ENCODE results near the gene TMEM182. TPM values are rescaled to one million over a fixed set of nuclear protein-coding genes. Genes with fewer than 3 reads are reported as not detected.

Gene TMEM182
- total RNA-seq, 1 experiment from 2014 or later, result 6.5 TPM

DNA sequence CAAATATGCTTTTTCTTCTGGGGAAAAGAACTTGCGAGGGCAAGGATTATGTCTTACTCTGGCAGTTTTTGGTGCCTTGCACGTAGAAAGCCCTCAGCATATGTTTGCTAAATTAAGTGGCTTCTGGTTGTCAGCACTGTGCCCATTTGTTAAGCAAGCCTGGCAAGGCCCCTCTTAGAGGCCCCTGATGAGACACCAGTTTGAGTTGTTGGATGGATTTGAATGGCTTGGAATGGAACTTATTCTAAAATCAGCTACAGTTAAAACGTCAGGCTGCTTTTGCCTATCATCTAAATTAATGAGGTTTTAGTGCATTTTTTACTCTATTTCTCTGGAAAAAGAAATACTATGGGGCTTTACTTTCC lies 28.2 kb downstream of the TMEM182 start:
- DNase-seq (no peak), ATAC-seq (no peak)
- no peaks in the 10 kb centered on the region for H3K9me2 ChIP-seq (replicated peaks; ENCODE audit: low read length)
- H3K36me3 ChIP-seq (ENCODE audit: low read depth, low read length), result no peaks in the 10 kb centered on the region
- no peaks in the 10 kb centered on the region for H3K79me2 ChIP-seq (ENCODE audit: low read length)
- TF ChIP-seq EZH2phosphoT487 (IDR thresholded peaks at IDR 0.05; ENCODE audit: borderline replicate concordance, low read length) (no peak), EZH2 (IDR thresholded peaks at IDR 0.05; ENCODE audit: low read length, unreplicated experiment) (no peak)
- POLR2A ChIA-PET (ENCODE audit: unreplicated experiment), result no interaction called here
- H3K4me3 ChIP-seq (ENCODE audit: low read length), result no peak overlapping the region
- CTCF ChIA-PET, result no interaction called here
- H3K27me3 ChIP-seq (ENCODE audit: low read length), result no peaks in the 10 kb centered on the region
- H2AFZ ChIP-seq (ENCODE audit: low read length), result no peak overlapping the region
- no peak overlapping the region for H3K4me2 ChIP-seq (ENCODE audit: low read length)
- no peaks in the 10 kb centered on the region for H3F3A ChIP-seq (ENCODE audit: low read length, unreplicated experiment)
- no peak overlapping the region for H3K27ac ChIP-seq (ENCODE audit: low read length)
- intact Hi-C loops (cut with micrococcal nuclease), result no loop called here
- no peaks in the 10 kb centered on the region for H3K9me3 ChIP-seq (ENCODE audit: low read length)
- no peaks in the 10 kb centered on the region for H4K20me1 ChIP-seq (ENCODE audit: low read length)
- H3K9ac ChIP-seq (ENCODE audit: low read length), result no peak overlapping the region
- BruUV-seq (replicated peaks), result no TSS peak
- no peaks in the 10 kb centered on the region for H3K4me1 ChIP-seq (ENCODE audit: insufficient read depth, low read length)

DNA sequence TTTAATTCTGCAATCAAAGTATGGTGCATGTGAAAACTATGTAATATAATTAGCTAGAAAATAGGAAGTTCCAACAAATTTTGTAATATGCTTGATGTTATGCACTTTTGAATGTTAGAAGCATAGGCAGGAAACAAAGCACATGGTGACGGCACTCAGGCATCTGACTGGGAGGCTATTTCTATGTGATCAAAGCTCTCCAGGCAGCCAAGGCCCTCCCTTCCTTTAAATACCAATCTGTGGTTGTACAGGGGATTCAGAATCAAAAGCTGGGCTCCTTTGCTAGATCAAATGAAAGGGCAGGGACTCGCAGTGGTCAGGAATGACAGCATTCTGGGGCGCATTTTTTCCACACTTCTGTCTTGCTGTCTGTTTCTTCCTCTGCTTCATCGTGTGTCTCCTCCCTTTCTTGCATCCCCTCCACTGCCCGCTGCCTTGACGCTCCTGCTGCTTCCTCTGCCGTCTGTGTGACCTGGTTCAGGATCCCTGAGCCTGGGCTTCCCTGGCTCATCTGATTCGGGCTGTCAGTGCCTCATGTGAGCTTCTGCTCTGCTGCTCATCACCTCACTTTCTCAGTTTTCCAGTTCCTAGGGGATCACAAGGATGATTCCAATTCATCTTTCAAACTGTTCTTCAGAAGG lies 30.9 kb downstream of the TMEM182 start:
- Histone ChIP-seq H4K20me1 (ENCODE audit: low read length) (no peaks in the 10 kb centered on the region), H3K36me3 (ENCODE audit: low read depth, low read length) (no peaks in the 10 kb centered on the region), H2AFZ (ENCODE audit: low read length) (no peak overlapping the region), H3K27ac (ENCODE audit: low read length) (no peak overlapping the region), H3F3A (ENCODE audit: low read length, unreplicated experiment) (no peaks in the 10 kb centered on the region), H3K4me1 (ENCODE audit: insufficient read depth, low read length) (no peaks in the 10 kb centered on the region), H3K27me3 (ENCODE audit: low read length) (no peaks in the 10 kb centered on the region), H3K9me2 (replicated peaks; ENCODE audit: low read length) (no peaks in the 10 kb centered on the region), H3K4me3 (ENCODE audit: low read length) (no peak overlapping the region), H3K79me2 (ENCODE audit: low read length) (no peaks in the 10 kb centered on the region), H3K9ac (ENCODE audit: low read length) (no peak overlapping the region), H3K9me3 (ENCODE audit: low read length) (no peaks in the 10 kb centered on the region), H3K4me2 (ENCODE audit: low read length) (no peak overlapping the region)
- intact Hi-C loops (cut with micrococcal nuclease), result no loop called here
- ChIA-PET POLR2A (ENCODE audit: unreplicated experiment) (no interaction called here), CTCF (no interaction called here)
- BruUV-seq (replicated peaks), result no TSS peak
- ATAC-seq (no peak), DNase-seq (no peak)
- TF ChIP-seq EZH2phosphoT487 (IDR thresholded peaks at IDR 0.05; ENCODE audit: borderline replicate concordance, low read length) (no peak), EZH2 (IDR thresholded peaks at IDR 0.05; ENCODE audit: low read length, unreplicated experiment) (no peak)
- TF ChIP-seq, protein P1, sequence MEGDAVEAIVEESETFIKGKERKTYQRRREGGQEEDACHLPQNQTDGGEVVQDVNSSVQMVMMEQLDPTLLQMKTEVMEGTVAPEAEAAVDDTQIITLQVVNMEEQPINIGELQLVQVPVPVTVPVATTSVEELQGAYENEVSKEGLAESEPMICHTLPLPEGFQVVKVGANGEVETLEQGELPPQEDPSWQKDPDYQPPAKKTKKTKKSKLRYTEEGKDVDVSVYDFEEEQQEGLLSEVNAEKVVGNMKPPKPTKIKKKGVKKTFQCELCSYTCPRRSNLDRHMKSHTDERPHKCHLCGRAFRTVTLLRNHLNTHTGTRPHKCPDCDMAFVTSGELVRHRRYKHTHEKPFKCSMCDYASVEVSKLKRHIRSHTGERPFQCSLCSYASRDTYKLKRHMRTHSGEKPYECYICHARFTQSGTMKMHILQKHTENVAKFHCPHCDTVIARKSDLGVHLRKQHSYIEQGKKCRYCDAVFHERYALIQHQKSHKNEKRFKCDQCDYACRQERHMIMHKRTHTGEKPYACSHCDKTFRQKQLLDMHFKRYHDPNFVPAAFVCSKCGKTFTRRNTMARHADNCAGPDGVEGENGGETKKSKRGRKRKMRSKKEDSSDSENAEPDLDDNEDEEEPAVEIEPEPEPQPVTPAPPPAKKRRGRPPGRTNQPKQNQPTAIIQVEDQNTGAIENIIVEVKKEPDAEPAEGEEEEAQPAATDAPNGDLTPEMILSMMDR (conservative IDR thresholded peaks at IDR 0.05; ENCODE audit: low read depth, low read length), result no peak

DNA sequence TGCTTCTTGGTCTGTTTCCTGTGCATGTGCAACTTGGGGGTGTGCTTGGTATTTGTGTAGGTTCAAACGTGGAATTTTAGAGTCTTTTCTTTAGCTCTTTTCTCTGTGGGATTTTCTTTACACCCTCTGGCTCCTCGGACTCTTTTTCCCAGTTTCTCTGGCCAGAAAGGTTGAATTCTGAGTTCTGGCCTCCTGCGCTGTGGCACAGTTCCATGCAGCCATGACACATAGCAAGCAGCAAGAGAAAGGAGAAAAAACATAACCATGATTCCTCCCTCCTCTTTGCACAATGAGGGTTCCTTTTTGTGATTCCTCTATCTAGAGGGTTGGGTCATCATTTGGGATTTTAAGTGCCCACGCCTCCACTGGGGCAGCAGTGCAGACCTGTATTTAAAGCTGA lies 33.8 kb downstream of the TMEM182 start:
- TF ChIP-seq EZH2 (IDR thresholded peaks at IDR 0.05; ENCODE audit: low read length, unreplicated experiment), result no peak
- TF ChIP-seq EZH2phosphoT487 (IDR thresholded peaks at IDR 0.05; ENCODE audit: borderline replicate concordance, low read length), result no peak
- TF ChIP-seq, protein P1 (conservative IDR thresholded peaks at IDR 0.05; ENCODE audit: low read depth, low read length), result no peak

More for the DNA sequence above, 33.8 kb downstream of the TMEM182 start:
- no peak for ATAC-seq
- Histone ChIP-seq H3K36me3 (ENCODE audit: low read depth, low read length) (peaks cover 24% of the 10 kb centered on the region), H3K9ac (ENCODE audit: low read length) (no peak overlapping the region), H2AFZ (ENCODE audit: low read length) (no peak overlapping the region), H3K79me2 (ENCODE audit: low read length) (no peaks in the 10 kb centered on the region), H3K9me3 (ENCODE audit: low read length) (peaks cover 13% of the 10 kb centered on the region; the same call in 1 of the 2 replicates), H3F3A (ENCODE audit: low read length, unreplicated experiment) (no peaks in the 10 kb centered on the region), H3K4me1 (ENCODE audit: insufficient read depth, low read length) (no peaks in the 10 kb centered on the region), H3K27ac (ENCODE audit: low read length) (no peak overlapping the region), H4K20me1 (ENCODE audit: low read length) (no peaks in the 10 kb centered on the region), H3K4me3 (ENCODE audit: low read length) (no peak overlapping the region), H3K9me2 (replicated peaks; ENCODE audit: low read length) (no peaks in the 10 kb centered on the region), H3K4me2 (ENCODE audit: low read length) (no peak overlapping the region), H3K27me3 (ENCODE audit: low read length) (no peaks in the 10 kb centered on the region)
- intact Hi-C loops (cut with micrococcal nuclease), result no loop called here
- no peak for DNase-seq
- ChIA-PET POLR2A (ENCODE audit: unreplicated experiment) (no interaction called here), CTCF (no interaction called here)
- BruUV-seq (replicated peaks), result no TSS peak

Measured in PC-3 (cell line).